ENCODE results near the gene NDUFA13. TPM values are rescaled to one million over a fixed set of nuclear protein-coding genes. Genes with fewer than 3 reads are reported as not detected.

The NDUFA13 gene
- total RNA-seq, 2 experiments from 2014 or later = 371 to 388 TPM

- ChIA-PET POLR2A (interaction anchor here (1.5 kb wide), 1 partner anchor 26 kb away, joined by 4 read pairs; no protein-coding TSS in a partner anchor), CTCF (interaction anchor here (1.2 kb wide), 1 partner anchor 49 kb away, joined by 3 read pairs; no protein-coding TSS in a partner anchor)
- Mint-ChIP-seq H3K4me3 (no peak overlapping the region), H3K27me3 (no peaks in the 10 kb centered on the region), H3K4me1 (no peaks in the 10 kb centered on the region), H3K9me3 (no peaks in the 10 kb centered on the region), H3K27ac (no peak overlapping the region), H3K36me3 (ENCODE audit: low read depth) (peaks cover 49% of the 10 kb centered on the region)
- DNase-seq = no peak
Measured at GRCh38 chr19:19505669-19506326, 10.2 kb upstream of the NDUFA13 start.

GRCh38 chr19:19506592-19506991, 9.4 kb upstream of the NDUFA13 start:
- peaks cover 45% of the 10 kb centered on the region for H3K36me3 Mint-ChIP-seq (ENCODE audit: low read depth)
- H3K4me3 Mint-ChIP-seq = no peak overlapping the region
- no peaks in the 10 kb centered on the region for H3K9me3 Mint-ChIP-seq
- no peak overlapping the region for H3K27ac Mint-ChIP-seq
- ChIA-PET POLR2A (interaction anchor here (0.9 to 2.7 kb wide), 3 partner anchors 10 to 31 kb away, joined by 3 to 11 read pairs (median 4); partner anchors contain the start of gene NDUFA13), CTCF (interaction anchor here (0.6 to 1.2 kb wide), 2 partner anchors 25 to 48 kb away, joined by 3 to 4 read pairs; no protein-coding TSS in a partner anchor)
- no peaks in the 10 kb centered on the region for H3K4me1 Mint-ChIP-seq
- H3K27me3 Mint-ChIP-seq = no peaks in the 10 kb centered on the region
- DNase-seq = no peak

- H3K4me3 Mint-ChIP-seq = no peak overlapping the region
- H3K27me3 Mint-ChIP-seq = no peaks in the 10 kb centered on the region
- DNase-seq = no peak
- CTCF ChIA-PET = interaction anchor here (1.2 kb wide), 1 partner anchor 48 kb away, joined by 3 read pairs; no protein-coding TSS in a partner anchor
- peaks cover 39% of the 10 kb centered on the region for H3K36me3 Mint-ChIP-seq (ENCODE audit: low read depth)
- H3K9me3 Mint-ChIP-seq = no peaks in the 10 kb centered on the region
- POLR2A ChIA-PET = interaction anchor here (0.9 to 2.7 kb wide), 3 partner anchors 9 to 31 kb away, joined by 3 to 11 read pairs (median 4); partner anchors contain the start of gene NDUFA13
- H3K27ac Mint-ChIP-seq = no peak overlapping the region
- no peaks in the 10 kb centered on the region for H3K4me1 Mint-ChIP-seq
Measured at GRCh38 chr19:19507354-19507753, 8.7 kb upstream of the NDUFA13 start.

DNA sequence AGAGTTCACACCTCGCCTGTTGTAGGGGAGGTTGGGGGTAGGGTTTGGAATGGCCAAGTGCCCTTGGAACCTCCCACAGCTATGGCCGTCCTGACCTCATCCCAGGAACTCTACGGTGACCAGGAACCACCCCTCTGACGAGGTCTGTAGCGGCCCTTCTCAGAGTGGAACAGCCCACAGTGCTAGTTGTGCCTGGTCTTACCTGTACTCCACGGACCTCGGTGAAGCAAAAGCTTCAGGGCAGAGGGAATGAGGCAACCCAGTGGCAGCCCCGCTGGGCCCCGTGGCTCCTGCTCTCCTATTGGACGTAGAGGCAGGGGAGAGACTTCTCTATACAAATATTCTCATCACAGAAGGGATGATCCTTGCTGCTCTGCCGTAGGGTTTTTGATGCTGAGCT, 7.8 kb upstream of the NDUFA13 start:
- POLR2A ChIA-PET = interaction anchor here (1.0 to 2.7 kb wide), 2 partner anchors 8 to 58 kb away, joined by 3 to 11 read pairs; partner anchors contain the start of gene NDUFA13
- no peaks in the 10 kb centered on the region for H3K27me3 Mint-ChIP-seq
- peaks cover 31% of the 10 kb centered on the region for H3K36me3 Mint-ChIP-seq (ENCODE audit: low read depth)
- H3K4me1 Mint-ChIP-seq = no peaks in the 10 kb centered on the region
- no peak overlapping the region for H3K4me3 Mint-ChIP-seq
- no peak for DNase-seq
- no peak overlapping the region for H3K27ac Mint-ChIP-seq
- CTCF ChIA-PET = interaction anchor here (0.5 kb wide), 1 partner anchor 309 kb away, joined by 3 read pairs; no protein-coding TSS in a partner anchor
- no peaks in the 10 kb centered on the region for H3K9me3 Mint-ChIP-seq

DNA sequence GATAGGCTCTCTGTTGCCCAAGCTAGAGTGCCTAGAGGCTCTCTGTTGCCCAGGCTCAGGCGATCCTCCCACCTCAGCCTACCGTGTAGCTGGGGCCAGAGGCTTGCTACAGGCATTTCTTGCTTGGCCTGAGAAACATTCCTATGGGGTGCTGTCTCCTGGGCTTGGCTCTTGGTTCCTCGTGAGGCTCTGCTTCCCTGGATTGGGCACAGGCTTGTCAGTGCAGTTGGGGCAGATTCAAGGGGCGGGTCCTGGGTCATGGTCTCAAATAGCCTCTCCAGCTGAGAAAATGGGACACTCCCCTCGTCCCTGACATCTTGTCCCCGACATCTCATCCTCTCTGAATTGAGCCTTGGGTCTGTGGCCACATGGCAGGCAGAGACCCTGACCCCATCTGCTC, 5.6 kb upstream of the NDUFA13 start:
- Mint-ChIP-seq H3K4me3 (no peak overlapping the region), H3K9me3 (no peaks in the 10 kb centered on the region), H3K4me1 (peaks cover under 1% of the 10 kb centered on the region), H3K27ac (peak overlapping the region; percentile 35), H3K27me3 (no peaks in the 10 kb centered on the region), H3K36me3 (ENCODE audit: low read depth) (peaks cover 27% of the 10 kb centered on the region)
- CTCF ChIA-PET = interaction anchor here (1.1 to 1.2 kb wide), 2 partner anchors 20 to 21 kb away, joined by 3 to 5 read pairs; no protein-coding TSS in a partner anchor
- POLR2A ChIA-PET = interaction anchor here (1.0 kb wide), 1 partner anchor 21 kb away, joined by 3 read pairs; no protein-coding TSS in a partner anchor
- no peak for DNase-seq

DNA sequence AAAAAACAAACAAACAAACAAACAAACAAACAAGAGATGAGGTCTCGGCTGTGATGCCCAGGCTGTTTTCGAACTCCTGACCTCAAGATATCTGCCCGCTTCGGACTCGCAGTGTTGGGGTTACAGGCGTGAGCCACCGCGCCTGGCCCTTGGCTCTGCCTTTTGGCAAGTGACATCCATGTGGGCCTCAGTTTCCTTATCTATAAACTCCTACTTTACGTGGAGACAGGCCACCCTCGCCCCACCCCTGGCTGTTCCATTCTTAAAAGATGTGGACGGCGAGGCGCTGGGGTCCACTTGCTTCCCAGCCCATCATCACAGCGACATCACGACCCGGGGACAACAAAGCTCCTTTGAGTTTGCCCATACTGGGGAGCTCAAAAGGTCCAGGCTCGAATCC, 2.3 kb upstream of the NDUFA13 start:
- no peaks in the 10 kb centered on the region for H3K27me3 Mint-ChIP-seq
- no peak overlapping the region for H3K27ac Mint-ChIP-seq
- ChIA-PET CTCF (interaction anchor here (0.6 kb wide), 1 partner anchor 1305 kb away, joined by 3 read pairs; no protein-coding TSS in a partner anchor), POLR2A (no interaction called here)
- peaks cover 14% of the 10 kb centered on the region for H3K36me3 Mint-ChIP-seq (ENCODE audit: low read depth)
- DNase-seq = no peak
- H3K4me3 Mint-ChIP-seq = peak overlapping the region; percentile 13
- no peaks in the 10 kb centered on the region for H3K9me3 Mint-ChIP-seq
- peaks cover 18% of the 10 kb centered on the region for H3K4me1 Mint-ChIP-seq

GRCh38 chr19:19514215-19514657, 1.8 kb upstream of the NDUFA13 start:
- no peak overlapping the region for H3K27ac Mint-ChIP-seq
- no peak overlapping the region for H3K4me3 Mint-ChIP-seq
- DNase-seq = no peak
- CTCF ChIA-PET = interaction anchor here (0.6 kb wide), 1 partner anchor 1306 kb away, joined by 3 read pairs; no protein-coding TSS in a partner anchor
- POLR2A ChIA-PET = interaction anchor here (1.3 kb wide), 1 partner anchor 91 kb away, joined by 3 read pairs; no protein-coding TSS in a partner anchor
- peaks cover 21% of the 10 kb centered on the region for H3K4me1 Mint-ChIP-seq
- H3K36me3 Mint-ChIP-seq (ENCODE audit: low read depth) = peaks cover 17% of the 10 kb centered on the region
- H3K9me3 Mint-ChIP-seq = no peaks in the 10 kb centered on the region
- no peaks in the 10 kb centered on the region for H3K27me3 Mint-ChIP-seq

- POLR2A ChIA-PET = interaction anchor here (0.7 to 3.0 kb wide), 27 partner anchors 8 to 909 kb away, joined by 3 to 29 read pairs (median 5); partner anchors contain the start of genes ATP13A1, YJEFN3, ZNF101 and ZNF253
- CTCF ChIA-PET = interaction anchor here (0.7 to 2.3 kb wide), 4 partner anchors 17 to 147 kb away, joined by 3 to 11 read pairs (median 4); partner anchors contain the start of gene GATAD2A
- H3K36me3 Mint-ChIP-seq (ENCODE audit: low read depth) = peaks cover 23% of the 10 kb centered on the region
Measured at GRCh38 chr19:19514881-19515641, 964 bp upstream of the NDUFA13 start, which contains the start of gene TSSK6. TSSK6 (minus strand) TSS chr19:19515548; CDS start chr19:19515427, 121 bp downstream.

GRCh38 chr19:19517235-19517619, 1.2 kb downstream of the NDUFA13 start:
- Mint-ChIP-seq H3K27ac (peak overlapping the region; percentile 94), H3K4me3 (peak overlapping the region; percentile 93), H3K36me3 (ENCODE audit: low read depth) (peaks cover 31% of the 10 kb centered on the region), H3K4me1 (peaks cover 36% of the 10 kb centered on the region), H3K27me3 (no peaks in the 10 kb centered on the region), H3K9me3 (no peaks in the 10 kb centered on the region)
- CTCF ChIA-PET = interaction anchor here (0.6 to 2.3 kb wide), 4 partner anchors 15 to 127 kb away, joined by 3 to 11 read pairs (median 4); partner anchors contain the start of gene GMIP
- POLR2A ChIA-PET = interaction anchor here (1.2 to 3.0 kb wide), 6 partner anchors 13 to 349 kb away, joined by 3 to 29 read pairs (median 8); partner anchors contain the start of genes ATP13A1, ZNF253 and ZNF506
- DNase-seq = no peak

More at GRCh38 chr19:19514881-19515641, 964 bp upstream of the NDUFA13 start, which contains the start of gene TSSK6:
- Mint-ChIP-seq H3K4me1 (peaks cover 27% of the 10 kb centered on the region), H3K27me3 (no peaks in the 10 kb centered on the region), H3K9me3 (no peaks in the 10 kb centered on the region), H3K4me3 (peak within 1 kb of the TSS; percentile 93), H3K27ac (peak within 1 kb of the TSS; percentile 94)
- no peak for DNase-seq

DNA sequence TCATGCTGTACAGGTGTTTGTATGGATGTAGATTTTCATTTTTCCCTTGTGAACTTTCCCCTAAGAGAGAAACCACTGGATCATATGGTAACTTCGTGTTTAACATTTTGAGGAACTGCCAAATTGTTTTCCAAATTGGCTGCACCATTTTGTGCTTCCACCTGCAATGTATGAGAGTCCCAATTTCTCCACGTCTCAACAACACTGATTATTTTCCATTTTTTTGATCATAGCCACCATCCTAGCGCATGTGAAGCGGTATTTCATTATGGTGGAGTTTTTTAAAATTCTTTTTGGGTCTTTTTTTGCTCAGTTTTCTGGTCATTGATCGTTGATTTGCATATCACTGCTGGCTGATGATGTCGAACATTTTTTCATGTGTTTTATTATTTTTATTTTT, 5.0 kb downstream of the NDUFA13 start:
- Mint-ChIP-seq H3K4me1 (peaks cover 39% of the 10 kb centered on the region), H3K27ac (no peak overlapping the region), H3K9me3 (no peaks in the 10 kb centered on the region), H3K36me3 (ENCODE audit: low read depth) (peaks cover 33% of the 10 kb centered on the region), H3K4me3 (no peak overlapping the region), H3K27me3 (no peaks in the 10 kb centered on the region)
- CTCF ChIA-PET = no interaction called here
- DNase-seq = no peak
- POLR2A ChIA-PET = no interaction called here

DNA sequence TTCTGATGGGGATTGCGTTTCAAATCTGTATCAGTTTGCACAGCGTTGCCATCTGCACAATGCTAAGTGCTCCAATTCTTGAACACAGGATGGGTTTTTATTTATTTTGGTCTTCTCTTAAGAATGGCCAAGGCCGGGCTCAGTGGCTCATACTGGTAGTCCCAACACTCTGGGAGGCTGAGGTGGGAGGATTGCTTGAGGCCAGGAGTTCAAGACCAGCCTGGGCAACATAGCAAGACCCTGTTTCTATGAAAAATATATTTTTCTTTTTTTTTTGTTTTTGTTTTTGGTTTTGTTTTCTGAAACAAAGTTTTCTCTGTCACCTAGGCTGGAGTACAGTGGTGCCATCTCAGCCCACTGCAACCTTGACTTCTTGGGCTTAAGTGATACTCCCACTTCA, 7.2 kb downstream of the NDUFA13 start:
- DNase-seq = no peak
- no peak overlapping the region for H3K27ac Mint-ChIP-seq
- POLR2A ChIA-PET = no interaction called here
- H3K4me3 Mint-ChIP-seq = no peak overlapping the region
- peaks cover 25% of the 10 kb centered on the region for H3K4me1 Mint-ChIP-seq
- H3K9me3 Mint-ChIP-seq = no peaks in the 10 kb centered on the region
- H3K27me3 Mint-ChIP-seq = no peaks in the 10 kb centered on the region
- CTCF ChIA-PET = interaction anchor here (0.6 to 1.3 kb wide), 2 partner anchors 9 to 158 kb away, joined by 3 to 4 read pairs; no protein-coding TSS in a partner anchor
- H3K36me3 Mint-ChIP-seq (ENCODE audit: low read depth) = peaks cover 41% of the 10 kb centered on the region

DNA sequence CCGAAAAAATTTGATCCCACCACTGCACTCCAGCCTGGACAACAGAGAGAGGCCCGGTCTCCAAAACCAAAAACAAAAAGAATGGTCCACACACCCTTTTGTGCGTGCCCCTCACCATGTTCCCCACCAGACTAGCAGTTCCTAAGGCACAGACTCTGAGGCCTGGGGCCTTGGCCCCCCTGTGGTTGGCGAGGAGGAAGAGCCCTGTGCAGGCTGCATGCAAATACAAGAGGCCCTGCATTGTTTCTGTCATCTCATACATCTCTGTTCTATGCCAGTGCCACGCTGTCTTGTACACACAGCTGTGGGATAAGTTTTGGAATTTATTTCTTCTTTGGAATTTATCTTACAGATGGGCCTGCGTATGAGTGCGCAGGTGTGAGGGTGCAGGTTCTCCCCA, 8.0 kb downstream of the NDUFA13 start:
- peaks cover 40% of the 10 kb centered on the region for H3K36me3 Mint-ChIP-seq (ENCODE audit: low read depth)
- ChIA-PET POLR2A (no interaction called here), CTCF (interaction anchor here (1.3 kb wide), 1 partner anchor 8 kb away, joined by 4 read pairs; no protein-coding TSS in a partner anchor)
- no peaks in the 10 kb centered on the region for H3K27me3 Mint-ChIP-seq
- peaks cover 24% of the 10 kb centered on the region for H3K4me1 Mint-ChIP-seq
- no peaks in the 10 kb centered on the region for H3K9me3 Mint-ChIP-seq
- H3K27ac Mint-ChIP-seq = no peak overlapping the region
- no peak overlapping the region for H3K4me3 Mint-ChIP-seq
- no peak for DNase-seq
